NCI-H510A treated with DMSO at 0.1 percent for 48 hours (cell line): ENCODE results near the gene ATP5PD.
"Not testable (repeated sequence)": the region's sequence is repeated elsewhere in the genome, so short reads cannot be mapped to it uniquely, and the experiment has no call there.

Experiments used
- DNase-seq: peaks from one replicate; lab custom pipeline; 2025; lab: John Stamatoyannopoulos, UW

ATP5PD gene

DNA sequence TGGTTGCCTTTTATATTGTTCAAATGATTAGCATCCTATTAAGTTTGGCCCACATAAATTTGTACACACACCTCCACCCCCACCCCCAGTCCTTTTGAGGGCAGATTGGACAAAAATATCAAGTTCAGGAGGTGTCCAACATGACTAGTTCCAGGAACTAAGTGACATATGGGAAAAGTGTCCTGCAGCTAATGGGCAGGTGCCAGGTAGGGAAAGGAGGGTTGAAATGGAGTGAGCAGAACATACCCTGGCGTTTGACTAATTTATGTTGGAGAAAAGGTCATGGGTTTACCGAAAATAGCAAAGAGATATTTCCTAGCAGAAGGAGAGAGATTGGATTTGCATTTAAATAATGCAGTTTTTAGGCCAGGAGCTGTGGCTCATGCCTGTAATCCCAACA, 5.2 kb upstream of the ATP5PD start:
- no peak for DNase-seq

DNA sequence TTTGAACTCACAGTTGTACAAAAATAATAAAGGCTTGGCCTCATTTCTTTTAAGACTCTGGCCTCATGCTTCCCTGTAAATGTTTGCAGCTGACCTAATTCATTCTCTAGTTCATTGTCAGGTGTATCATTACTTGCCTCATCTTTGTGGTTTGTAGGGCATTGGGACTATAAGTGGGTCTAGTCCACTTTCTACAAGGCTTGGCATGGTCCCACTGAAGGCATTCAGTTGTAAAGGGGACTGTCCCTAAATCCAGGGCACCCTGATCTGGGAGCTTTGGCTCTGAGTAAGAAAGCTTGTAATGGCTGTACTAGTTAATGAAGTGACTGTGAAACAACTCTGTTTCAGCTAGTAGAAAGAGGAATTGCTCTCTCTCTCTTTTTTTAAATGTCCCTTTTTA, 2.9 kb upstream of the ATP5PD start:
- no peak for DNase-seq

DNA sequence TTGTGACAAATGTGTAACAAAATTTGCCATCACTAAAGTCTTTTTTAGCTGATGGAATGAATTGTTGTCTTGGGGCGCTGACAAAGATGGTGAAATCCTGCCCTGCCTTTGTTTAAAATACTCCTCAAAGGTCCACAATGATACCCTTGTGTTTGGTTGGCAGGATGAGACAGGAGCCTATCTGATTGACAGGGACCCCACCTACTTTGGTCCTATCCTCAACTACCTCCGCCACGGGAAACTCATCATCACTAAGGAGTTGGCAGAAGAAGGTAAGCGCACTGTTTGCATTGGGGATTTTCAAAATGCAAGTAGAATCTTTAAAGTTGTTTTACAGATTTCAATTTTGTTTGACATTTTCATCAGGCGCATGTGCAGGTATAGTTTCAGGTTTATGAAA, 2.3 kb upstream of the ATP5PD start:
- no peak for DNase-seq

DNA sequence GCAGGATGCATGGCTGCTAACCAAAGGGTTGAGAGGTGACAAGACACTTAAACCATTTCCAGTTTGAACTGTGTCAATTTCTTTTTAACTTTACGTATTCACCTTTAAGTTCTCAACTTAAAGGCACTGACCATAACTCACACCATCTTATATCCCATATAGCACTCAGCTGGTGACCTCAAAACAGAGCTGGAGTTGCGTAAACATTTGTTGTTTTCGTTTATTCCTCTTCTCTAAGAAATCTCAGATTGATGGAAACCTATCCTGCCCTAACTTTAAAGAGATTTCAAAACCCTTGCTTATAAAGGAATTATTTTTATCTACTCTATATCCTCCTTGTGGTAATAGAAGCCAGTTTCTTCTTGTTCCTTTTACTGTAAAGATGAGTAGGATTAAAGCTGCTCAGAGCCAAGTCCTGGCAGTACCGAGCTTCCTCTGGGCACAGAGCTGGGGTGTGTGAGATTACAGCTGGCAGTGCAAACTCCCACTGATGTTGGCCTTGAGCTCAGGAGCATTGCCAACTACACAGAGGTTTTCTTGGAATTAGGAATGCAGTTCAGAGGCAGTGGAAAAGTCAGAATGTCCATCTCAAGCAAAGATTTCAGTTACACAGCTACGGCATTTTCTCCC, 1.6 kb upstream of the ATP5PD start:
- no peak for DNase-seq

DNA sequence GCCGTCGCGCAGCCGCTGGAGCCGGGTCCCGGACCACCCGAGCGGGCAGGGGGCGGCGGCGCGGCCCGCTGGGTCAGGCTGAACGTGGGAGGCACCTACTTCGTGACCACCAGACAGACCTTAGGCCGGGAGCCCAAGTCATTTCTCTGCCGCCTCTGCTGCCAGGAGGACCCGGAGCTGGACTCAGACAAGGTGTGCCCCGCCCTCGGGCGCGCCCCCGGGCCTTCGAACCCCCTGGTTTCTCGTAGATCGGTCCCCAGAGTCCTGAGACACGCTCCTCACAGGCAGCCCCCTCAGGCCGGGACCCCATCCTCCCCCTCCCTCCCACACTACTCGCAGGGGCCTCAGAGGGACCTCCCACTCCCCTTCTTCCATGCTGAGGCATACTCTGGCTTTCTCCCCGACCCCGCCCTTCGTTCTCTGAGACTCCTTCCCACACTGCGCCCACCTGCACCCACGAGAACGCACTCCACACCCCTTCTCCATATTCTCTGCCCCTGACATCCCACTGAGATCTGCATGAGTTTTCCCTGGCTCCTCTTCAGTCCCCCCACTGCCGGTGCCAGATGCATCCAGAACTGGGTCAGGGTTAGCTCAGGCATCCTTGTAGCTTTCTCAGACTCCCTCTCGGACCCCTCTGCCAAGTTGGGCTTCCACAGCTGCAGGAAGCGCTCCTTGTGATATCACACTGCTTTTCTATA, 779 bp upstream of the ATP5PD start:
- no peak for DNase-seq

DNA sequence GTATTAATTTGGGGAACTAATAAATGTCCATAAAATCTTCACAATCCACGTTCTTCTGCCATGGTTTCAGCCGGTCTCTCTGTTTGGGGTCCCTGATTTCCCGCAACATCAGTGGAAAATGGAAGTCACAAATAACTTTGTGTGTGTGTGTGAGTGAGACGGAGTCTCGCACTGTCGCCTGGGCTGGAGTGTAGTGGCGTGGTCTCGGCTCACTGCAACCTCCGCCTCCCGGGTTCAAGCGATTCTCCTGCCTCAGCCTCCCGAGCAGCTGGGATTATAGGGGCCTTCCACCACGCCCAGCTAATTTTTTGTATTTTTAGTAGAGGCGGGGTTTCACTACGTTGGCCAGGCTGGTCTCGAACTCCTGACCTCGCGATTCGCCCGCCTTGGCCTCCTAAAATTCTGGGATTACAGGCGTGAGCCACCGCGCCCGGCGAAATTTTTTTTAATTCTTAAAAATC, 793 bp downstream of the ATP5PD start:
- not testable (repeated sequence) for DNase-seq

DNA sequence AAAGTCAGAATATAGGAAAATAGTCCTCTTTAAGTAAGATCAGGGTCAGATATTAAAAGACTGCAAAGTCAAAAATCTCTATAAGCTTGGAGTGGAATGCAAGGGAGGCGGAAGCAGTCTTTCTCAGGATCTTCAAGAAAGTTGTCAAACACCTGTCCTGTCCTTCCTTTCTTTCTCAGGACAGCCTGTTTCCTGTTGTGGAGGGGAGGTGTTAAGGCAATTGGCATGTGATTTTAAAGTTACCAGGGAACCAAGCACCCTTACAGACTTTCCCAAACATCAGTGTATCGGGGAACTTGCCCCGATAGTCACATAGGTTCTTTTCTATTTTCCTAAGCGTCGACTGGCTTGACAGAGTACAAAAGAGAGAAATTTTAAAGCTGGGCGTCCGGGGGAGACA, 2.1 kb downstream of the ATP5PD start:
- DNase-seq = no peak

DNA sequence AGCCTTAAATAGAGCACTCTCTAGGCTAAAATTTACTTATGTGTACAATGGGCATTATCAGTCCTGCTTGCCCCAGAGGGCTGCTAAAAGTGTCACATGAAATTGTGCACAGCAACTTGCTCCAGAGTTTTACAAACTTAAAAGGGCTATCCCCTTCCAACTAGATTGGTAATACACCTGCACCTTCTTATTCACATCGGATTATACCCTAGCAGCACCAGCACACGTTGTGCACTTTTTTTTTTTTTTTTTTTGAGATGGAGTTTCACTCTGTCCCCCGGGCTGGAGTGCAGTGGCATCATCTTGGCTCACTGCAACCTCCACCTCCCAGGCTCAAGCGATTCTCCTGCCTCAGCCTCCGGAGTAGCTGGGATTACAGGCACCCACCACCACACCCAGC, 3.0 kb downstream of the ATP5PD start:
- DNase-seq = not testable (repeated sequence)

DNA sequence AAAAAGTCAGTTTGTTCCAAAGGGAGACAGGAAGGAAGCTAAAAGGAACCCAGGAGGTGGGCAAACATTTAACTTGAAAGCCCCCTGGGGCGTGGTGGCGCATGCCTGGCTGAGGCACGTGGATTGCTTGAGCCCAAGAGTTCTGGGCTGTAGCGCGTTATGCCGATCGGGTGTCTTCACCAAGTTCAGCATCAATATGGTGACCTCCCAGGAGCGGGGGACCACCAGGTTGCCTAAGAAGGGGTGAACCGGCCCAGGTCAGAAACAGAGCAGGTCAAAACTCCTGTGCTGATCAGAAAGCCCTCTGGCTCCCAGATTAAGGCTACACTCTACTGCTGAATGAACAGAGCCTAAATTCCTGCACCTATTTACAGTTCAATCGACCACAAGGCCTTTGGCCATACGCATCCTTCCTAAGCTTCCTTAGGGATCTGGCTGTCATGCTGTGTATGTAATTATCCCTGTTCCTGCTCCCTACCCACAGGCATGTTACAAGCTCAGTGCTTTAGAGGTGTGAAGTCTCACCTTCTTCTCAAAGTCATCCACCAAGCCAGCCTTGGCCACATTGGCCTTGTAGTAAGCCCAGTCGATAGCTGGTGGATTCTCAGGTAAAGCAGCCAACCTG, 5.0 kb downstream of the ATP5PD start:
- no peak for DNase-seq

DNA sequence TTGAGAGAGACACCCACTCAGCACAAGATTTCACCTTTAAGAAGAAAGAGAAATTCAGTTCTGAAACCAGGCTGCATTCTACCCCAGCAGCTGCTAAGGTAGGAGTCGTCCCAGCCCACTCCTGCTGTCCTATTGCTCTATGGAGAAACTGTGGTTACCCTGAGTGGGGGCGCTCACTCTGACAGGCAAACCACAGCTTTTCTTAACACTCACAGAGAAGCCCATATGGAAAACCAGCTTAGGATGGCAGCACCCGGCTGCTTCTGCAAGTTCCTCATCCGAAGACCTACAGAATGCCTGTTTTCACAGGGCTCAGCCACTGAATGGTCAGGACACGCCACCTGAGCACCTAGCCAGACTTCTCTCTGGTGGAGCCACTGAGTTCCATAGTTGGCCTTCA, 7.5 kb downstream of the ATP5PD start:
- no peak for DNase-seq

DNA sequence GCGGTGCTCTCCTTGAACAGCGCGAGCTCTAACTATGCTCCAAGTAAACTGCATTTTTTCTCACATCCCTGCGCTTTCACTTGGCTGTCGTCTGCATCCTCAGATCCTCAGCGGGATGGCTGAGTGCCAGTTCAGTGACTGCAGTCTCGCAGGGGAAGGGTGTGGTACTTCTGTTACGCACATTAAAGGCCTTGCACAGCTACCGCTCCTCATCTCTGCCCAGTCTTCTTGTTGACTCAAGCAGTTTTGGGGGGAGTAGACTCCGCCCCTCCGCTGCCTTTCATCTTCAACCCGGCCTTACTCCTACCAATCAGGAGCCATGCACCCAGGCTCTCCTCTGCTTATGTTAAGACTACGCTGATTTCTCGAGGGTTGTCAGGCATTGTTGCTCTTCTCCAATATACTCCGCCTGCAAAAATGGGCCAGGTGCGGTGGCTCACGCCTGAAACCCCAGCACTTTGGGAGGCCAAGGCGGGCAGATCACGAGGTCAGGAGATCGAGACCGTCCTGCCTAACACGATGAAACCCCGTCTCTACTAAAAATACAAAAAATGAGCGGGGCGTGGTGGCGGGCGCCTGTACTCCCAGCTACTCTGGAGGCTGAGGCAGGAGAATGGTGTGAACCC, 10.0 kb downstream of the ATP5PD start:
- peak; percentile 60 for DNase-seq

DNA sequence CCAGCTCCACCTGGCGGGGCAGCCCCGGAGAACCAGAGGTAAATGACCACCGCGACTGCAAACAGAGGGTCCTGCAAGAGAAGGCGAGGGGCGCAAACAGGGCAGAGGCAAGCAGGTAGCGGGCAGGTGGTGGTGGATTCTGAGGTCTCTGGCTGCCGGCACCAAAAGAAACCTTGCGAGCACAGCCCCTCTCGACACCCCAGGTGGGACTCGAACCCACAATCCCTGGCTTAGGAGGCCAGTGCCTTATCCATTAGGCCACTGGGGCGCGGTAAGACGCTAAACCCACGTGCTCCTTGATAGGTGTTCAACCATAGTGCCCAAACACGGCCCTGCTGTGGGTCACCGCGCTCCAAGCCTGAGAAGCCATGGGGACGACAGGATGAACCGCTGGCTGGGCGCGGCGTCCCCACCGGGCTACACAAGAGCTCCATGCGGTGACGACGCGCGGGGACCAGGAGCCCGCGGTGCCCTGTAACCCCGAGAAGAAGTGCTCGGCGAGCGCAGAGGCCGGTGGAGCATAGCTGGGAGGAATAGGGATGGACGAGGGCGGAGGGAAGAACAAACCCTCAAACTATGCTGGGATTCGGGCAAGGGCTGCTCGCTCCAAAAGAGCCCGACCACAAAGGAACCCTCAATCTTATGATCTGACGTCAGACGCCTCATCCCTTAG, 12.4 kb downstream of the ATP5PD start:
- peak; percentile 81 for DNase-seq

DNA sequence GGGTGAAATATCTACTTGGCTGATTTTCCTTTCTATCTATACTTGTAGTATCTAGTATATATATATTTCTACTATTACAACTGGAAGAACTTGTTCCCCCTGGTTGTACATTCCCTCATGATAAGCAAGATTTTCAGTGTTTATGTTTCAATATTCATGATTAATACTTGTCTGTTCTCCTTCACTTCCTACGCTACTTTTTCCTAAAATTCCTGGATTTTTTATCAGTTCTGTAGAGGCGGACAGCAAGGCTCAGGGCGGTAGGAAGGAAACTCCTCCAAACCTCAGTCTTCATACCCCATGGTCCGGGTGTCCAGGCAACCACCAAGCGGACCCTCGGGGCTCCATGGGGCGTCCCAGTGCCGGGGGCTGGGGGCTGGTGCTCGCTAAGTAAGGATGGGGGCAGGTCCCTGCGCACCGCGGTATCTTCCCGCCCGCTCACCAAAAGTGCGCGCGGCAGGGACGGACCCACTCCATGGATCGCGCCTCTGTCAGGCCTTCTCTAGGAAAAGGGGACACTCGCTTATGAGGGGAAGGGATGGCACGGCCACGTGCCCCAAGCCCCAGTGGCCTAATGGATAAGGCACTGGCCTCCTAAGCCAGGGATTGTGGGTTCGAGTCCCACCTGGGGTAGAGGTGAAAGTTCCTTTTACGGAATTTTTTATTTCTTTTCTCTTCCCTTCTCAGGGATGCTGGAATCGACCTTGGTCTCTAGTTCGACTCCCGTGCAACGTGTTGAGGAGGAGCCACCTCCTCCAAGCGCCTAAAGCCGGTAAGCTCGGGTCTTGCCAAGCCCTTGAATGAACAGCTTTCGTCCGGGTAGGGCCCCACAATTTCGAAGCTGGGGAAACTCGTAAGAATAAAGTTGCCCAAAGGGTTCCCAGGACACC, 13.2 kb downstream of the ATP5PD start:
- peak; percentile 89 for DNase-seq

DNA sequence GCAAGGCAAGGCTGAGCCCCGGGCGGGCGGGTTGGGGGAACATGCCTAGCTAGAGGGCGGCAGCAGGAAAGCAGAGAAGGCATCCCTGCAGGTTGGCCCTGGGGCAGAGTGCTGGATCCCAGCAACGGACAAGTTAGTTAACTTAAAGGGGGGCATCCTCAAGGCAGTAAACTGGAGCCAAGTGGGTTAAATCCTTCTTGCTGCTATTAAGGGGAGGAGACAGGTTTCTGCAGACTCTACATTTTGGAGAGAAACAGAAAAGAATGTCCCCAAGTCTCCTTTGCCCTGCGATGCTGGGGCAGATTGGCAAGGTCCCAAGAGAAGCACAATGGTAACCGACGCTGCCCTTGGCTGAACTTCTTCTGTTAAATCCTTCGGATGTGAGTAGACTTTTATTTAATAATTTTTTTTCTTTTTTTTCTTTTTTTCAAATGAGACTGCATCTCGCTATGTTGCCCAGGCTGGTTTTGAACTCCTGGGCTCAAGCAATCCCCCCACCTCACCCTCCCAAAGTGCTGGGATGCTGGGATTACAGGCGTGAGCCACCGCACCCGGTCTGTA, 14.0 kb downstream of the ATP5PD start:
- no peak for DNase-seq

DNA sequence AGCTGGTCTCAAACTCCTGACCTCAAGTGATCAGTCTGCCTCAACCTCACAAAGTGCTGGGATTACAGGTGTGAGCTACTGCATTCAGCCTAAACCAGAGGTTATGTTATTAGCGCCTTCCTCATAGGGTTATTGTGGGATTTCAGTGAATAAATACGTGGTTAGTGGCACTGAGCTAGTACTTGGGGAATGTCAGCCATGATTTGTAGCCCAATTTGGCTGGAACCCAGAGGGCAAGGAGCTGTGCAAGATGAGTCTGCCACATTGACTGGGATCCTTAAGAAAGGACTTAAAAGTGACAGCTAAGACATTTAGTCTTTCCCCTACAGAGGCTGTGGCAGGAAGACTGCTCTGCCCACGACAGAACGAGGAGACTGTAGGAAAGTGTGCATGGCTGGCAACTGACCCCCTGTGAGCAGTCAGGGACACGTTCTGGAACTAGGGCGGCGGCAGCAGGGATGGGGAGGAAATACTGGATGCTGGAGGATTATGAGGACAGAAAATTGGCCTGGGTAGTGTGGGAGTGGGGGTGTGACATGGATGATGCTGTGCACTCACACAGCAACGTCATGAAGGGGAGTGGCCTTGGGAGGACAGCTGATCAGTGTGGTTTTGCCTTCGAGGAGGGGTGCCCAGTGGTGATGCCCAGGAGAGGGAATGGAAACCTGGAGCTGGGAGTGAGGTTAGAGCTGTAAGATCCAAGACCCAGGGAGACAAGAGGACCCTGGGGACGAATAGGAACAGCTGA, 14.6 kb downstream of the ATP5PD start:
- DNase-seq = peak; percentile 83

DNA sequence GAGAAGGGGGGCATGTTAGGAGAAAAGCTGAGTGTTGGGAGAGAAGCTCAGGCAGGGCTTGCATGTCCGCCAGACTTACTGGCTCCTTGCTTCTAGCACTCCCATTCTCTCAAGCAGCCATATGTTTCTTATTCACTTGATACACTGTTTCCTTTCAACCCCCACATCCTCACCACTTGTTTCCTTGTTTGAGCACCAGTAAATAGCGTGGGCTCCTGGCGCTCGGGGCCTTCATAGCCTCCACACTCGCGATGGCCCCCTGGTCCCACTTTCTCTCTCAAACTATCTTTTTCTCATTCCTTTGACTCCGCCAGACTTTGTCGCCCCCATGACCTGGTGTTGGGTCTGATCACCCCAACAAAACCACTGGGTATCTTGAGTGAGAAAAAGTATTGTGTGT, 16.6 kb downstream of the ATP5PD start:
- no peak for DNase-seq

DNA sequence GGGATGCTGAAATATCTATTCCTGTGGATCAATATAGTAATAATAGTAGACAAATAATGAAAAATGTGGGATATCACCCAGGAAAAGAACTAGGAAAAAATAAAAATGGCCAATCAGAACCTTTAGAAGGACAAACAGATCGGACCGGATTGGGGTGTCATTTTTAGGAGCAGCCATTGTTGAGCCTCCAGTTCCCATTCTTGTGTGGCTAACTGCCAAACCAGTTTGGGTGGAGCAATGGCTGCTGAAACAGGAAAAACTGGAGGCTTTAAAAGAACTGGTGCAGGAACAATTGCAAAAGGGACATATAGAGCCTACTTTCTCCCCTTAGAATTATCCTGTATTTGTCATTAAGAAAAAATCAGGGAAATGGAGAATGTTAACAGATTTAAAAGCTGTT, 20.1 kb downstream of the ATP5PD start:
- not testable (repeated sequence) for DNase-seq

DNA sequence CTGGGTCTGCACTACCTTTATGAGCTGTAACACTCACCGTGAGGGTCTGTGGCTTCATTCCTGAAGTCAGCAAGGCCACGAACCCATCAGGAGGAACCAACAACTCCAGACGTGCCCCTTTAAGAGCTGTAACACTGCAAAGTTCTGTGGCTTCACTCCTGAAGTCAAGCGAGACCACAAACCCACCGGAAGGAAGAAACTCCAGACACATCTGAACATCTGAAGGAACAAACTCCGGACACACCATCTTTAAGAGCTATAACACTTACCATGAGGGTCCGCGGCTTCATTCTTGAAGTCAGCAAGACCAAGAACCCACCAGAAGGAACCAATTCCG, 21.4 kb downstream of the ATP5PD start:
- not testable (repeated sequence) for DNase-seq

DNA sequence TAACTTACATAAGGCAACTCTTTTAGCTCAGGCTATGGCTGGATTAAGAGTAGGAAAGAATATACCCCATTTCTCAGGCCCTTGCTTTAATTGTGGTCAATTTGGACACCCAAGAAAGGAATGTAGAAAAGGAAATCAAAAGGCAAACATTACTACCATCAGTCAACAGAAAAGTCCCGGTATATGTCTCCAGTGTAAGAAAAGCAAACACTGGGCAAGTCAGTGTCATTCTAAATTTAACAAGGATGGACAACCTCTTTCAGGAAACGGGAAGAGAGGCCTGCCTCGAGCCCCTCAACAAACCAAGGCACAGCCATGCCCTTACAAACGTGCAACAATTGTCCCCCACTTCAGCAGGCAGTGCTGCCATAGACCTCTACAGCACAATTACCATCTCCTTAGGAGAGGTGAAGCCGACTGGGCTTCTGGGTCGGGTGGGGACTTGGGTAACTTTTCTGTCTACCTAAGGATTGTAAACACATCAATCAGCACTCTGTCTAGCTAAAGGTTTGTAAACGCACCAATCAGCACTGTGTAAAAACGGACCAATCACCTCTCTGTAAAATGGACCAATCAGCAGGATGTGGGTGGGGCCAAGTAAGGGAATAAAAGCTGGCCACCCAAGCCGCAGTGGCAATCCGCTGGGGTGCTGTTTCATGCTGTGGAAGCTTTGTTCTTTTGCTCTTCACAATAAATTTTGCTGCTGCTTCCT, 21.9 kb downstream of the ATP5PD start:
- no peak for DNase-seq
